GM19035 (cell line): Measurements from ENCODE around the gene RGS7.

Experiments used
- ATAC-seq: cut with Tn5 transposase; IDR thresholded peaks from one replicate; pipeline ENCODE4 v1.9.1; 2021; ENCODE audit not compliant: unreplicated experiment

The RGS7 gene

DNA sequence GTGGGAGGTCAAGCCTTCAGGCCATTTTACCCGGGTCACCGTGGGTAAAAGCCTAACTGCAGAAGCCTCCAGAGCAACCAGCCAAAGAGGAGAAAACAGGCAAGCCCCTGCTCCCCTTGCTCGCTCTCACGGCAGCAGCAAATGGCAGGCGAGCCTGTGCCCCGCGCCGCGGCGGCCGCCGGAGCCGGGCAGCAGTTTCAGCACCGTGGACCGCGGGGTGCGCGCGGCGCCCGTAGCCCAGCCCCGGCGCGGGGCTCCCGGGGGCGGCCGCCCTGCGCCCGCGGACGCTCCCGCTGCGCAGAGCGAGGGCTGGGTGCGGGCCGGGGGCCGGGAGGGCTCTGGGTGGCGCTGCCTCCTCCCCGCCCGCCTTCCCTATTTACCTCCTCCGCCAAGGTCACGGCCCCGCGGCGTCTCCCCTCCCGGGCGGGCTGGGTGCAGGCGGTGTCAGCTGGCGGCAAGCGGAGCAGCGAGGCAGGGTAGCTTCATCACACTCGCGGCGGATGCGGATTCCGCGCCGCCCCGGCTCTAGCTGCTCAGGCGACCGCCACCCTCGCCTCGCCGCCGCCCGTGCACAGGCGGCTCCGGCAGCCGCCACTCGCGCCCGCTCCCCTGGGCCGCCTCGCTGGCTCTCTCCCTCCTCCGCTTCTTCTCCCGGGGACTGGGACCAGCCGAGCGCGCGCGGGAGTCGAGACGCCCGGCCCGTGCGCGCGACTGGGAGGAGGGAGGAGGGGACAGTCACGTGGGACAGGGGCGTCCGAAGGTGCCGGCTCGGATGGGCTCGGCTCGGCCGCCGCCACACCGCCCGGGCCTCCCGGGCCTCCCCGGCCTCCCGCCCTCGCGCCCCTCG lies at the start of gene RGS7:
RGS7 (minus strand) TSS at position 687 of the 847 bp plus-strand sequence.
- ATAC-seq = peak; percentile 65

DNA sequence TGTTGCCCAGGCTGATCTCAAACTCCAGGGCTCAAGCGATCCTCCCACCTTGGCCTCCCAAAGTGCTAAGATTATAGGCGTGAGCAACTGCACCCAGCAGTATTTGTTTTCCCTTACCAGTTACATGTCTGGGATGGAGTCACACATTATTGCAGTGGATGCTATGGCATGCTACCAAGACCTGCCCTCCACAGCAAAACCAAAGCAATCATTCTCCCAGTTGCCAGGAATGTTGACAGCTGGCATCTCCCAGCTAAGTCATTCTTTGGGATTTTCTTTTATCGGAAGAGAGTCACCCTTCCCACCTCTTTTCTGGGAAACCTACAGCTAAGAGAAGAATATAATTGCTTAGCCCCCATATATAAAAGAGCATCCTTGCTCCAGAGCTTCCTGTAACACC lies 49.4 kb upstream of the RGS7 start:
- no peak for ATAC-seq

DNA sequence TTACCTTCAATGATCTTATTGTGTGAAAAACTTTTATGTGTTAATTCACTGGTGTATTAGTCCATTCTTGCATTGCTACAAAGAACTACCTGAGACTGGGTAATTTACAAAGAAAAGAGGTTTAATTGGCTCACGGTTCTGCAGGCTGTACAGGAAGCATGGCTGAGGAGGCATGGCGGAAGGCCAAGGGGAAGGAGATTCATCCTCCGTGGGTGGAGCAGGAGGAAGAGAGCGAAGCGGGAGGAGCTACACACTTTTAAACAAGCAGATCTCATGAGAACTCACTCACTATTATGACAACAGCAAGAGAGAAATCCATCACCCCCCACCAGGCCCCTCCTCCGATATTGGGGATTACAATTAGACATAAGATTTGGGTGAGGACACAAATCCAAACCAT lies 44.2 kb upstream of the RGS7 start:
- ATAC-seq = no peak

DNA sequence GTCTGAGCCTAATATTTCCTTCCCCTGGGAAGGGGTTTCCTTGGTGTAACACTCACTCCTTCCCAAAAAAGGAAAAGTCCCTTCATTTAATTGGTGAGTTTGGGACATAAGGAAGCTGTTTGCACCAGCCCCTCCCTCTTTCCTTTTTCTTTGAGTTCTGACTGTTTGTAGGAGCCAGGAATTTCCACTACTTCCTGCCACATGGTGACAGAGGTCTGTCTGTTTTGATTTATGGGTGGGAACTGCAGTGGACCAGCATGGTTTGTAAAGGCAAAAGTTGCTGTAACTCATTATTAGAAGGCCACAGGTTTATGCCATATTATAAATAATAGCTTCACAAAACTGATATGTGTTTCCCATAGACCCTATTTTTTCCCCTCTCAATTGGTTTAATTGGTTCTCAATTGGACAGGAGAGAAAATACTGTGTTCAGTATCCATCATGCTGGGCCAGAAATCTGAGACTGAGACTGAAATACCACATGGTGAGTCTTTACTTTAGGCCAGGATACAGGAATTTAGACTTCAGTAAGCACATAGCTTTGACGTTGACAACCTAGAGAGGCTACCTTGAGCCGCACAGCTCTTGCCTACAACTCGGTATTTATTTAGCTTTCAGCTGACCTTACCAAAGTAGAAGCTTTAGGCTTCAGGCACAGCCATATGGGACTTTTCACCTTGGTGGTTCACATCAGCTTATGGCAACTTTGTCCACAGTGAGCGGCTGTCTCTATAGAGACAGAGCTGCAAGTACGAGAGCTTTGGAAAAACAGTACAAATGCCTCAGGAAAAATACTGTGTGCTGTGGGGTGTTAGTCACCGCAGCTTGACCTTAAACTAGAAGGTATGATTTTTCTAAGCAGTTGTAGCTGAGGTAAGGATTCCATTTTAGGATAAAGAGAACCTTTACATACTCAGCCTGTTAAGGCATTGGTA lies 40.0 kb upstream of the RGS7 start:
- no peak for ATAC-seq

- no peak for ATAC-seq
These were observed 35.1 kb upstream of the RGS7 start for GRCh38 chr1:241391926-241392710.

DNA sequence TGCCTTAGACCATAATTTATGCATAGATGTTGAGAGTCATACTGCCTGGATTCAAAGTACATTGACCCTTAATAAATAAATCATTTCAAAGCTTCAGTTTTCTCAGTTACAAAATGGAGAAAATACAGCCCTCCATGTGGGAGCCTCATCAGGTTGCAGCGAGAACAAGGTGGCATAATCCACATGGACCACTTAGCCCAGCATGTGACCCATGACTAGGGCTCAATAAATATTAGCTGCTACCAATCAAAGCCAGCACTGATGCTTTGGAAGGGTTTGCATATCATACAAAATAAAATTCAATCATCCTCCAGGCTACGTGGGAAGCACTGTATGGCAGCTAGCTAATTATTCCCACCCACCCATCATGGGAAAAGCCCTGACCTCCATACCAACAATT lies 33.5 kb upstream of the RGS7 start:
- no peak for ATAC-seq

GRCh38 chr1:241389400-241389799 lies 32.4 kb upstream of the RGS7 start:
- ATAC-seq = no peak

GRCh38 chr1:241387216-241387615 lies 30.2 kb upstream of the RGS7 start:
- no peak for ATAC-seq

- no peak for ATAC-seq
These were observed 19.7 kb upstream of the RGS7 start for GRCh38 chr1:241376701-241377100.

GRCh38 chr1:241375886-241376285 lies 18.9 kb upstream of the RGS7 start:
- no peak for ATAC-seq

DNA sequence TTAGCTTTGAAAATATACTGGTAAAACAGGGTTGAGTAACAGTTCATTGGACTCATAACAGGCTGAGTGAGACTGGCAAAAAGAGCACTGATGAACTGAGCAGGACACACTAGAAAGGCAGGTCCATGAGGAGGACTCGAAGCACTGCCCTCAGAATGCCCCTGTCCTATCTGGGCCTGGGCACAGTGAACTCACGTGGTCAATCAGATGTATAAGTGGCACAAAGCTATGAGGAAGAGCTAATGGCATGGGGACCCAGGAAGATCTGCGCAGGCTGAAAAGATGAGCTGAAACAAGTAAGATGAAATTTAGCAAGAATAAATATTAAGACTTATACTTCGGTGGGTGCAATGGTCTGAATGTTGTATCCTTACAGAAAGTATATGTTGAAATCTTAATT lies 9.2 kb upstream of the RGS7 start:
- no peak for ATAC-seq

DNA sequence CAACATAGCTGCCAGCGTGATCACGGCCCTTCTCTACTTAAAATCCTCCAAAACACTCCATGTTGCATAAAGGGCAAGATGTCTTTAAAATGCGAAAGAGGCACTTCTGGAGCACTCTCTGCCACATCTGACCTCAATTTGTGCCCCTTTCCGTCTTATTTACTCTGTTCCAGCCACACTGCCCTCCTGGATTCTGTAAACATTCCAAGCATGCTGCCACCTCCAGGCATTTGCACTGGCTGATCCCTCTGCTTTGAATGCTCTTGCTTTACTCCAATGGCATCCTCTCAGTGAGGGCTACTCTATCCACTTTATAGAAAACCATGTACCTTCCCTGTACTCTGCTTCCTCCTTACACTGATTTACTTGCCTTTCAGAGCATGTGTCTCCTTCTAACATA lies 5.3 kb upstream of the RGS7 start:
- no peak for ATAC-seq

GRCh38 chr1:241357366-241358340 lies 648 bp upstream of the RGS7 start:
- ATAC-seq = no peak

DNA sequence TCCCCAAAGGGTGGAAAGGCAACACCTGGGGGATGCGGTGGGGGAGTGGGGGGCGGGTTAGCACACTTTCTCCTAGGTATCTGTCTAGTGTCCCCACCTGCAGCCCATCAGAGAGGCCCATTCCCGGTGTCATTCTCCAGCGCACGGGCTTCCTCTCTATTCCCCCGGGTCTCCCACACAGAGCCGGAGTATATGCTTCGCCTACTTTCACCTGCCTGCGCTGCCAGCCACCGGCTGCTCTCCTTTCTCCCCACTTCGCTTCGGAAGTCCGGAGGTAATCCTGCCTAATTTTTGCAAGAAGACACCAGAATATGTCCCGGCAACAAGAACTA lies 852 bp downstream of the RGS7 start:
- no peak for ATAC-seq

DNA sequence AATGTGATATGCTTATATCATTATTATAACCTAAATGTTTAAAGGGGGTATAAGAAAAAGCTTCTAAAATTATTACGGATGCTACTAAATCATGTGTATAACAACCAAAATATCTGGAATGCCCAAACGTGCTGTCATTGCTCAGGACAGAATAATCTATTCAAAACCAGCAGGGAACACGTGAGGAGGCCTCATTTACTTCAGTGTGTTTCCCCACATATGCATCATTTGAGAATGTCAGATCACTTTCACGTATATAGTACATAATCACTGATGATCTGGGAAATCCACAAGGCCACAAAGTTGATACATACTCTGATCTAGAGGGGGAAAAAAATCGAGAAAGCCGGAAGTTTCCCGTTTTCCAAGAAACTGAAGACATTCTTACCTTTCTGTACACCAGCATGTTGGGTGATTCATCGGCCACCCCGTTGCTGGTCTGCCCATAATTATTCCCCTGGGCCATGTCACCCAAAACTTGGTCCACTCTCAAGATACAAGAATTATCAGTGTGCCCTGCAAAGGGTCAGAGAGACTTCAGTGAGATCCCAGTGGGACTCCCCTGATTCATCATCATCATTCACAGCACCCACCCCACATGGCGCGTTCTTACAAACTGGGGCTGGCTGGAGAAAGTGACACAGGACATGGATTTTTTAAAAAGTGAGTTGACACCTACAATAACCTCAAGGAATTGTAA lies 1.5 kb downstream of the RGS7 start:
- no peak for ATAC-seq

DNA sequence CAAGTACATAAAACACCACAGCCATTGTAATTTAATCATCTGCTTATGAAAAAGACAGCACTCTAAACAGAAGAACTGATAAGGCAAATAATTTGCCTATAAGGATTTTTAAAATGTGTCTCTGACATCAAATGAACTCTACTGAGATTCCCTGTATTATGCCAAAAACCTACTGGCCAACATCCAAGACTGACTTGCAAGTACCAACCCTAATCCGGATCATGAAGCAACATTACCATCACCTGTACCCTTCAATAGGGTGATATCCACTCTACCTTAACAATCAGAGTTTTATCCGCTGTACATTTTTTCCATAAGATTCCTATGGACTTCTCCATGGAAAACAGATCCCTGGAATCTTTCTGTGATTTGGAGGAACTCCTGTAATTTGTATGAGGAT lies 4.6 kb downstream of the RGS7 start:
- no peak for ATAC-seq

DNA sequence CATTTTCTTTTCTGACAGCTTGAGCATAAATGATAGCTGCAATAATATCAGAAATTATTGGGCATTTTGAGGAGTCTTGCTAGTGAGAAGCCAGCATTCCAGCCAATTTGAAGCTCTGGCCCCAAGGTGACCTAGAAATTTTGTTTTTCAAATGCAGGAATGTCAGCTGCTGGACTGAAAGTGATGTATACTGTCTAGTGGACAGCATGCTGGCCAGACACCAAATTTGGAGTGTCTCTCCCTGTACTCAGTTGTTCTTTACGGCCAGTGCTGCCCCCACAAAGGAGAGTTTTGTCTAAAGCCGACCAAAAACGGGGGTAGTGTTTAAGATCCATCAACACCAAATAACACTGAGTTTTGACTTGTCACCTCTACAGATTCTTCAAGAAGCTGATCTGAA lies 5.2 kb downstream of the RGS7 start:
- no peak for ATAC-seq

GRCh38 chr1:241343956-241344355 lies 13.0 kb downstream of the RGS7 start:
- ATAC-seq = no peak

DNA sequence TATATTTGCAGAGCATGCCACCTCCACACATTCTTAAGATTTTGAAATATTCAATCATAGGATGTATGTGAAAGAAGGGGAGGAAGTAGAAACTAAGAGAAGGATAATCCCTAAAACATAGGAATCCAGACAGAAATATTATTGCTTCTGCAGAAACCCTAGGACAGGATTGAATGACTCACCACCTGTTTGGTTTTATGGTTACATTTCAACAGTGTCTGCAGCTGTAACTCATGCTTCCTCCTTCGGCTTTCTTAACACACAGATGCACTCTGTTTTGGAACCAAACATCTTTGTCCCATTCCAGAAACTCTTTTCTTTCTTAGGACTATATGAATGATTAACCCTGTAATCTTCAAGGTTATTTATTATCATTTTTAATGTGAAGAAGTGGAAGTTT lies 20.7 kb downstream of the RGS7 start:
- ATAC-seq = no peak

GRCh38 chr1:241332987-241333386 lies 24.0 kb downstream of the RGS7 start:
- no peak for ATAC-seq
